Measurements from ENCODE around the gene HOXB3.

HOXB3 gene

GRCh38 chr17:48499735-48500434, 90.2 kb downstream of the HOXB3 start (continued):
- TF ChIP-seq, protein P1, sequence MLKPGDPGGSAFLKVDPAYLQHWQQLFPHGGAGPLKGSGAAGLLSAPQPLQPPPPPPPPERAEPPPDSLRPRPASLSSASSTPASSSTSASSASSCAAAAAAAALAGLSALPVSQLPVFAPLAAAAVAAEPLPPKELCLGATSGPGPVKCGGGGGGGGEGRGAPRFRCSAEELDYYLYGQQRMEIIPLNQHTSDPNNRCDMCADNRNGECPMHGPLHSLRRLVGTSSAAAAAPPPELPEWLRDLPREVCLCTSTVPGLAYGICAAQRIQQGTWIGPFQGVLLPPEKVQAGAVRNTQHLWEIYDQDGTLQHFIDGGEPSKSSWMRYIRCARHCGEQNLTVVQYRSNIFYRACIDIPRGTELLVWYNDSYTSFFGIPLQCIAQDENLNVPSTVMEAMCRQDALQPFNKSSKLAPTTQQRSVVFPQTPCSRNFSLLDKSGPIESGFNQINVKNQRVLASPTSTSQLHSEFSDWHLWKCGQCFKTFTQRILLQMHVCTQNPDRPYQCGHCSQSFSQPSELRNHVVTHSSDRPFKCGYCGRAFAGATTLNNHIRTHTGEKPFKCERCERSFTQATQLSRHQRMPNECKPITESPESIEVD (tag by site-specific recombination; IDR thresholded peaks at IDR 0.05) = peak; percentile 74

DNA sequence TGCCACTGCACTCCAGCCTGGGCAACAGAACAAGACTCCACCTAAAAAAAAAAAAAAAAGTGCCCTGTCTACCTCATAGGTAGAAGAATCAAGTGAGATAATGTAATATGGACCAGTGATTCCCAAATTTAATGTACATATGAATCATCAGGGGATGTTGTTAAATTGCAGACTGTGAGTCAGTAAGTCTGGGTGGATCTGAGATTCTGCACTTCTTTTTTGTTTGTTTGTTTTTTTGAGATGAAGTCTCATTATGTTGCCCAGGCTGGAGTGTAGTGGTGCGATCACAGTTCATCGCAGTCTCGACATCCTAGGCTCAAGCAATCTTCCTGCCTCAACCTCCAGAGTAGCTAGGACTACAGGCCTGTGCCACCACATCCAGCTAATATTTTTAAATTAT, 90.8 kb downstream of the HOXB3 start:
- POLR2A ChIA-PET = interaction anchor here (0.6 to 2.2 kb wide), 3 partner anchors 23 to 89 kb away, joined by 3 to 5 read pairs (median 4); no protein-coding TSS in a partner anchor
- Histone ChIP-seq H3K4me3 (ENCODE audit: low read depth, low read length) (no peak overlapping the region), H3K36me3 (ENCODE audit: control insufficient read depth in 2 of 2, insufficient read depth in 1 of 2, low read length in 2 of 2) (no peaks in the 10 kb centered on the region), H3K9me3 (ENCODE audit: control insufficient read depth, insufficient read depth, low read depth, low read length) (no peaks in the 10 kb centered on the region), H3K4me1 (ENCODE audit: control insufficient read depth, insufficient read depth, low read length) (peaks cover 28% of the 10 kb centered on the region), H3K27ac (ENCODE audit: extremely low read depth, low read depth, low read length) (peak overlapping the region; percentile 26; the same call in 1 of the 2 replicates)
- CTCF ChIA-PET = interaction anchor here (0.6 to 2.4 kb wide), 6 partner anchors 13 to 123 kb away, joined by 3 to 9 read pairs (median 3); partner anchors contain the start of gene HOXB5
- TF ChIP-seq ZNF426 (tag by site-specific recombination; IDR thresholded peaks at IDR 0.05) = no peak
- TF ChIP-seq, protein P1 (tag by site-specific recombination; IDR thresholded peaks at IDR 0.05) = peak; percentile 27; the same call in 1 of the 2 replicates
- 0 out of 2 replicates have a peak, but pooled peaks have one; percentile 53 for TF ChIP-seq TSHZ1 (tag by site-specific recombination; IDR thresholded peaks at IDR 0.05; ENCODE audit: borderline replicate concordance)
- peak; percentile 12 for TF ChIP-seq ZNF654 (tag by site-specific recombination; IDR thresholded peaks at IDR 0.05; ENCODE audit: low read depth)
- TF ChIP-seq ZNF629 (tag by site-specific recombination; IDR thresholded peaks at IDR 0.05) = peak; percentile 71
- 0 out of 2 replicates have a peak, but pooled peaks have one; percentile 50 for TF ChIP-seq INSM2 (tag by site-specific recombination; IDR thresholded peaks at IDR 0.05)
- TF ChIP-seq, protein P2, sequence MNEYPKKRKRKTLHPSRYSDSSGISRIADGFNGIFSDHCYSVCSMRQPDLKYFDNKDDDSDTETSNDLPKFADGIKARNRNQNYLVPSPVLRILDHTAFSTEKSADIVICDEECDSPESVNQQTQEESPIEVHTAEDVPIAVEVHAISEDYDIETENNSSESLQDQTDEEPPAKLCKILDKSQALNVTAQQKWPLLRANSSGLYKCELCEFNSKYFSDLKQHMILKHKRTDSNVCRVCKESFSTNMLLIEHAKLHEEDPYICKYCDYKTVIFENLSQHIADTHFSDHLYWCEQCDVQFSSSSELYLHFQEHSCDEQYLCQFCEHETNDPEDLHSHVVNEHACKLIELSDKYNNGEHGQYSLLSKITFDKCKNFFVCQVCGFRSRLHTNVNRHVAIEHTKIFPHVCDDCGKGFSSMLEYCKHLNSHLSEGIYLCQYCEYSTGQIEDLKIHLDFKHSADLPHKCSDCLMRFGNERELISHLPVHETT (tag by site-specific recombination; IDR thresholded peaks at IDR 0.05) = peak; percentile 86; the same call in 1 of the 2 replicates
- peak; percentile 58 for TF ChIP-seq SP7 (tag by site-specific recombination; IDR thresholded peaks at IDR 0.05)
- peak; percentile 81; the same call in 1 of the 2 replicates for TF ChIP-seq BCL11A (tag by site-specific recombination; IDR thresholded peaks at IDR 0.05; ENCODE audit: low read depth)
- peak; percentile 30; the same call in 1 of the 2 replicates for TF ChIP-seq ZBTB21 (tag by site-specific recombination; IDR thresholded peaks at IDR 0.05)
- TF ChIP-seq HIC1 (tag by site-specific recombination; IDR thresholded peaks at IDR 0.05) = peak; percentile 67; the same call in 1 of the 2 replicates
- peak; percentile 68; the same call in 1 of the 2 replicates for TF ChIP-seq KLF8 (tag by site-specific recombination; IDR thresholded peaks at IDR 0.05)
- TF ChIP-seq RBAK (tag by site-specific recombination; IDR thresholded peaks at IDR 0.05) = 0 out of 2 replicates have a peak, but pooled peaks have one; percentile 17
- TF ChIP-seq, protein P3, sequence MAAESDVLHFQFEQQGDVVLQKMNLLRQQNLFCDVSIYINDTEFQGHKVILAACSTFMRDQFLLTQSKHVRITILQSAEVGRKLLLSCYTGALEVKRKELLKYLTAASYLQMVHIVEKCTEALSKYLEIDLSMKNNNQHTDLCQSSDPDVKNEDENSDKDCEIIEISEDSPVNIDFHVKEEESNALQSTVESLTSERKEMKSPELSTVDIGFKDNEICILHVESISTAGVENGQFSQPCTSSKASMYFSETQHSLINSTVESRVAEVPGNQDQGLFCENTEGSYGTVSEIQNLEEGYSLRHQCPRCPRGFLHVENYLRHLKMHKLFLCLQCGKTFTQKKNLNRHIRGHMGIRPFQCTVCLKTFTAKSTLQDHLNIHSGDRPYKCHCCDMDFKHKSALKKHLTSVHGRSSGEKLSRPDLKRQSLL (tag by site-specific recombination; IDR thresholded peaks at IDR 0.05) = no peak
- peak; percentile 46 for TF ChIP-seq ZEB2 (tag by site-specific recombination; IDR thresholded peaks at IDR 0.05)
- TF ChIP-seq, protein P4, sequence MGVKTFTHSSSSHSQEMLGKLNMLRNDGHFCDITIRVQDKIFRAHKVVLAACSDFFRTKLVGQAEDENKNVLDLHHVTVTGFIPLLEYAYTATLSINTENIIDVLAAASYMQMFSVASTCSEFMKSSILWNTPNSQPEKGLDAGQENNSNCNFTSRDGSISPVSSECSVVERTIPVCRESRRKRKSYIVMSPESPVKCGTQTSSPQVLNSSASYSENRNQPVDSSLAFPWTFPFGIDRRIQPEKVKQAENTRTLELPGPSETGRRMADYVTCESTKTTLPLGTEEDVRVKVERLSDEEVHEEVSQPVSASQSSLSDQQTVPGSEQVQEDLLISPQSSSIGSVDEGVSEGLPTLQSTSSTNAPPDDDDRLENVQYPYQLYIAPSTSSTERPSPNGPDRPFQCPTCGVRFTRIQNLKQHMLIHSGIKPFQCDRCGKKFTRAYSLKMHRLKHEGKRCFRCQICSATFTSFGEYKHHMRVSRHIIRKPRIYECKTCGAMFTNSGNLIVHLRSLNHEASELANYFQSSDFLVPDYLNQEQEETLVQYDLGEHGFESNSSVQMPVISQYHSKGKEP (tag by site-specific recombination; IDR thresholded peaks at IDR 0.05) = no peak
- TF ChIP-seq GFI1B (tag by site-specific recombination; IDR thresholded peaks at IDR 0.05) = peak; percentile 51; the same call in 1 of the 2 replicates
- no peak for TF ChIP-seq ZSCAN16 (tag by site-specific recombination; IDR thresholded peaks at IDR 0.05)

Data from HEK293 (cell line).